Gastrocnemius medialis (tissue), 4 donors: ENCODE measurements around the gene SHB. TPM values are rescaled to one million over a fixed set of nuclear protein-coding genes. Genes with fewer than 3 reads are reported as not detected.

Experiments used
- ATAC-seq, 2 donors: fragments of 150-250 bp; one replicate each; pipeline ENCODE4 v1.9.1; 2016
- DNase-seq, 2 donors: peaks; one replicate each; pipeline ENCODE4 v3.0.0-alpha.2; 2019
- H3K27ac ChIP-seq, 4 donors: fragments of 200-600 bp; sonication (generic); 1 replicate in 1 of 4; 2 replicates in 3 of 4; pipeline ENCODE4 v1.5.1; 2016 to 2018; ENCODE audit warnings: mild to moderate bottlenecking in 2 of 4, moderate library complexity in 1 of 4
- H3K27me3 ChIP-seq, 3 donors: fragments of 200-600 bp; sonication (generic) in 2 of 3; 1 replicate in 1 of 3; 2 replicates in 2 of 3; pipeline versions ENCODE4 v1.5.1 to v1.6.0; 2016 to 2019; ENCODE audit warnings: mild to moderate bottlenecking in 1 of 3, moderate library complexity in 1 of 3
- H3K36me3 ChIP-seq, 2 donors: fragments of 200-600 bp; sonication (generic) in 1 of 2; one replicate each; pipeline ENCODE4 v1.5.1; 2017 to 2018
- H3K4me1 ChIP-seq, 2 donors: fragments of 200-600 bp; sonication (generic) in 1 of 2; one replicate each; pipeline ENCODE4 v1.5.1; 2016 to 2017; ENCODE audit warnings: mild to moderate bottlenecking in 2 of 2
- H3K4me3 ChIP-seq, 4 donors: fragments of 200-600 bp; sonication (generic) in 3 of 4; 1 replicate in 1 of 4; 2 replicates in 3 of 4; pipeline ENCODE4 v1.5.1; 2016 to 2019; ENCODE audit warnings: mild to moderate bottlenecking in 2 of 4
- H3K9me3 ChIP-seq, 3 donors: fragments of 200-600 bp; sonication (generic) in 2 of 3; 1 replicate in 1 of 3; 2 replicates in 2 of 3; pipeline ENCODE4 v1.5.1; 2016 to 2019
- CTCF ChIP-seq, 5 experiments: fragments of 450-650 bp in 3 of 5; fragments of 200-600 bp in 2 of 5; sonication (generic) in 2 of 5; IDR thresholded peaks in 4 of 5; conservative IDR thresholded peaks in 1 of 5; 1 replicate in 4 of 5; 2 replicates in 1 of 5; pipeline ENCODE4 v1.5.1; 2016 to 2019; ENCODE audit warnings: antibody characterized with exemption in 5 of 5, mild to moderate bottlenecking in 3 of 5, moderate library complexity in 3 of 5
- POLR2A ChIP-seq, 2 donors: fragments of 450-650 bp; IDR thresholded peaks; one replicate each; pipeline ENCODE4 v1.6.1; 2017; ENCODE audit warnings: antibody characterized with exemption in 2 of 2, mild to moderate bottlenecking in 2 of 2, moderate library complexity in 2 of 2
- in situ Hi-C, 4 donors: fragments of 200-750 bp; cut with MboI; loops; one replicate each; pipeline versions ENCODE4 v1.15.0 to v1.8.0; 2017; ENCODE audit warnings: low sequenced_read_pairs in 4 of 4
- intact Hi-C: fragments of 100-400 bp; cut with DNase I; formaldehyde crosslinking; loops from one replicate; pipeline ENCODE4 v1.15.1; 2023; ENCODE audit warnings: low total_unique reads
- total RNA-seq, 4 donors: library from RNA; depleted of rRNA; stranded (reverse); fragments of >200 nt; gene quantifications; one replicate each; pipeline versions ENCODE4 v1.1.0 to v1.2.3, GENCODE V29; 2016

SHB gene
- total RNA-seq, 4 donors from 2014 or later: 1.2 to 6.1 (median 4.6) TPM

GRCh38 chr9:38039907-38040682 lies 28.9 kb downstream of the SHB start:
- TF ChIP-seq CTCF (IDR thresholded peaks at IDR 0.05 in 4 of 5, conservative IDR thresholded peaks at IDR 0.05 in 1 of 5) (no peak), POLR2A (IDR thresholded peaks at IDR 0.05) (no peak)
- in situ Hi-C loops: no loop called here
- no peak for DNase-seq
- Histone ChIP-seq H3K36me3 (no peaks in the 10 kb centered on the region), H3K27ac (no peak overlapping the region), H3K27me3 (no peaks in the 10 kb centered on the region), H3K9me3 (no peaks in the 10 kb centered on the region), H3K4me3 (no peak overlapping the region), H3K4me1 (peaks cover 19 to 20% of the 10 kb centered on the region in 2 donors)
- intact Hi-C loops: loop anchor here (2.0 kb wide), 1 partner anchor 21 kb away; no protein-coding TSS in a partner anchor
- no peak for ATAC-seq

- no peaks in the 10 kb centered on the region for H3K36me3 ChIP-seq
- in situ Hi-C loops: no loop called here
- H3K4me3 ChIP-seq: no peak overlapping the region
- peaks cover 19 to 20% of the 10 kb centered on the region in 2 donors for H3K4me1 ChIP-seq
- no peaks in the 10 kb centered on the region for H3K27me3 ChIP-seq
- intact Hi-C loops: no loop called here
- ATAC-seq: no peak
- no peaks in the 10 kb centered on the region for H3K9me3 ChIP-seq
- H3K27ac ChIP-seq: no peak overlapping the region
- DNase-seq: no peak
- no peak for TF ChIP-seq POLR2A (IDR thresholded peaks at IDR 0.05)
- TF ChIP-seq CTCF (IDR thresholded peaks at IDR 0.05 in 4 of 5, conservative IDR thresholded peaks at IDR 0.05 in 1 of 5): no peak
Measured at GRCh38 chr9:38039090-38039906, 29.7 kb downstream of the SHB start.

- H3K4me1 ChIP-seq: peaks cover 14 to 17% of the 10 kb centered on the region in 2 donors
- H3K27ac ChIP-seq: no peak overlapping the region
Measured at GRCh38 chr9:38038307-38039089, 30.5 kb downstream of the SHB start.

GRCh38 chr9:38037981-38038306 lies 31.1 kb downstream of the SHB start:
- no peak overlapping the region for H3K4me3 ChIP-seq
- H3K27me3 ChIP-seq: no peaks in the 10 kb centered on the region
- no peak for ATAC-seq
- in situ Hi-C loops (no loop called here), intact Hi-C loops (no loop called here)
- no peaks in the 10 kb centered on the region for H3K9me3 ChIP-seq
- no peak for TF ChIP-seq CTCF (IDR thresholded peaks at IDR 0.05 in 4 of 5, conservative IDR thresholded peaks at IDR 0.05 in 1 of 5)
- no peak for TF ChIP-seq POLR2A (IDR thresholded peaks at IDR 0.05)
- H3K4me1 ChIP-seq: peaks cover 11 to 13% of the 10 kb centered on the region in 2 donors
- no peak for DNase-seq
- no peak overlapping the region for H3K27ac ChIP-seq
- H3K36me3 ChIP-seq: no peaks in the 10 kb centered on the region

More at GRCh38 chr9:38038307-38039089, 30.5 kb downstream of the SHB start:
- Histone ChIP-seq H3K4me3 (no peak overlapping the region), H3K27me3 (no peaks in the 10 kb centered on the region), H3K36me3 (no peaks in the 10 kb centered on the region), H3K9me3 (no peaks in the 10 kb centered on the region)
- TF ChIP-seq CTCF (IDR thresholded peaks at IDR 0.05 in 4 of 5, conservative IDR thresholded peaks at IDR 0.05 in 1 of 5) (no peak), POLR2A (IDR thresholded peaks at IDR 0.05) (no peak)
- intact Hi-C loops (no loop called here), in situ Hi-C loops (no loop called here)
- ATAC-seq (no peak), DNase-seq (no peak)
